Endometrium (tissue), 2 donors: ENCODE data around the gene HORMAD1.
"Not testable (repeated sequence)": the region's sequence is repeated elsewhere in the genome, so short reads cannot be mapped to it uniquely, and the experiment has no call there.

Source experiments
- FAIRE-seq: peaks from 2 replicates; lab custom pipeline; 2012; peaks lifted over from hg19 to GRCh38; lab: Jason Lieb, UNC
- donor health status: control.
- donor health status: control.

Gene HORMAD1

GRCh38 chr1:150720703-150721102 is at the start of gene HORMAD1:
HORMAD1 (minus strand) TSS chr1:150720895; CDS start chr1:150719505, 1,390 bp downstream.
- FAIRE-seq = no peak

- not testable (repeated sequence) for FAIRE-seq
These were observed 47.0 kb upstream of the HORMAD1 start for GRCh38 chr1:150767704-150768103.

- FAIRE-seq = not testable (repeated sequence)
These were observed 45.2 kb upstream of the HORMAD1 start for GRCh38 chr1:150765977-150766301.

GRCh38 chr1:150765296-150765976 is 44.7 kb upstream of the HORMAD1 start, which contains the start of gene CTSS:
CTSS (minus strand) TSS chr1:150765778; CDS start chr1:150764763, 1,015 bp downstream.
- FAIRE-seq = peak; percentile 65

- FAIRE-seq = no peak
These were observed 44.0 kb upstream of the HORMAD1 start for GRCh38 chr1:150764617-150765101.

GRCh38 chr1:150763018-150763417 is 42.3 kb upstream of the HORMAD1 start:
- no peak for FAIRE-seq

- FAIRE-seq = no peak
These were observed 41.9 kb upstream of the HORMAD1 start for GRCh38 chr1:150762552-150762951.

GRCh38 chr1:150761801-150762200 is 41.1 kb upstream of the HORMAD1 start:
- no peak for FAIRE-seq

GRCh38 chr1:150760013-150760412 is 39.3 kb upstream of the HORMAD1 start:
- no peak for FAIRE-seq

- no peak for FAIRE-seq
These were observed 32.7 kb upstream of the HORMAD1 start for GRCh38 chr1:150753416-150753815.

- no peak for FAIRE-seq
These were observed 30.7 kb upstream of the HORMAD1 start for GRCh38 chr1:150751443-150751842.

- no peak for FAIRE-seq
These were observed 29.1 kb upstream of the HORMAD1 start for GRCh38 chr1:150749720-150750311.

- no peak for FAIRE-seq
These were observed 28.4 kb upstream of the HORMAD1 start for GRCh38 chr1:150748878-150749719.

GRCh38 chr1:150730130-150730721 is 9.5 kb upstream of the HORMAD1 start:
- FAIRE-seq = no peak

- FAIRE-seq = no peak
These were observed 3.6 kb upstream of the HORMAD1 start for GRCh38 chr1:150724336-150724735.

GRCh38 chr1:150720098-150720497 is 597 bp downstream of the HORMAD1 start:
- no peak for FAIRE-seq

- no peak for FAIRE-seq
These were observed 2.3 kb downstream of the HORMAD1 start for GRCh38 chr1:150718225-150718891.

GRCh38 chr1:150709031-150709430 is 11.7 kb downstream of the HORMAD1 start:
- not testable (repeated sequence) for FAIRE-seq

- no peak for FAIRE-seq
These were observed 12.1 kb downstream of the HORMAD1 start for GRCh38 chr1:150708595-150708994.

GRCh38 chr1:150706091-150706490 is 14.6 kb downstream of the HORMAD1 start:
- no peak for FAIRE-seq

- FAIRE-seq = no peak
These were observed 17.3 kb downstream of the HORMAD1 start for GRCh38 chr1:150703427-150703826.
